Transverse colon (tissue), 4 donors: Measurements from ENCODE around the gene GALNT2. TPM values are rescaled to one million over a fixed set of nuclear protein-coding genes. Genes with fewer than 3 reads are reported as not detected.

ENCODE experiments used
- DNase-seq: peaks from one replicate; pipeline ENCODE4 v3.0.0-alpha.2; 2019
- H3K27ac ChIP-seq, 4 donors: fragments of 200-600 bp; sonication (generic); 2 replicates each; pipeline ENCODE4 v1.5.1; 2016 to 2018; ENCODE audit warnings: inconsistent platforms in 4 of 4
- H3K27me3 ChIP-seq: fragments of 200-600 bp; sonication (generic); 2 replicates; pipeline ENCODE4 v1.5.1; 2017; ENCODE audit warnings: inconsistent platforms
- H3K36me3 ChIP-seq, 4 donors: fragments of 200-600 bp; sonication (generic); 2 replicates each; pipeline ENCODE4 v1.5.1; 2017 to 2019; ENCODE audit warnings: inconsistent platforms in 4 of 4
- H3K4me1 ChIP-seq, 4 donors: fragments of 200-600 bp; sonication (generic); 2 replicates each; pipeline ENCODE4 v1.5.1; 2017 to 2020; ENCODE audit warnings: inconsistent platforms in 4 of 4
- H3K4me3 ChIP-seq, 4 donors: fragments of 200-600 bp; sonication (generic); 1 replicate in 1 of 4; 2 replicates in 3 of 4; pipeline versions ENCODE4 v1.5.1 to v1.6.1; 2017 to 2019; ENCODE audit warnings: inconsistent platforms in 4 of 4
- H3K9me3 ChIP-seq, 2 donors: fragments of 200-600 bp; sonication (generic); 2 replicates each; pipeline ENCODE4 v1.5.1; 2017 to 2019; ENCODE audit warnings: inconsistent platforms in 2 of 2
- CTCF ChIP-seq, 5 experiments: fragments of 200-600 bp in 3 of 5; fragments of 450-650 bp in 2 of 5; sonication (generic) in 3 of 5; IDR thresholded peaks; 1 replicate in 2 of 5; 2 replicates in 3 of 5; pipeline ENCODE4 v1.5.1; 2016 to 2017; ENCODE audit warnings: antibody characterized with exemption in 5 of 5, inconsistent platforms in 3 of 5, mild to moderate bottlenecking in 2 of 5, moderate library complexity in 1 of 5
- EP300 ChIP-seq: sonication (generic); formaldehyde crosslinking; IDR thresholded peaks from one replicate; pipeline ENCODE4 v1.6.1; 2017; ENCODE audit warnings: antibody characterized with exemption, low read depth
- POLR2A ChIP-seq: fragments of 450-650 bp; IDR thresholded peaks from one replicate; pipeline ENCODE4 v1.6.1; 2016; ENCODE audit warnings: antibody characterized with exemption, mild to moderate bottlenecking, moderate library complexity
- POLR2AphosphoS5 ChIP-seq, 3 donors: sonication (generic); formaldehyde crosslinking; IDR thresholded peaks; one replicate each; pipeline ENCODE4 v1.6.1; 2016; ENCODE audit warnings: antibody characterized with exemption in 3 of 3
- WGBS, 2 donors: methylation state at CpG; one replicate each; pipeline ENCODE4 v1.1.5; 2018; ENCODE audit warnings: low coverage in 1 of 2; 5-methylcytosine and 5-hydroxymethylcytosine counted together
- in situ Hi-C, 4 donors: fragments of 200-750 bp; cut with MboI; loops; one replicate each; pipeline versions ENCODE4 v1.15.0 to v1.15.1; 2017; ENCODE audit warnings: low sequenced_read_pairs in 3 of 4, low pct_ligation_motif_present in 1 of 4, low pct_unique_long_range_greater_than_20kb in 1 of 4
- intact Hi-C: fragments of 100-400 bp; cut with DNase I; formaldehyde crosslinking; loops from one replicate; pipeline ENCODE4 v1.15.1; 2023; ENCODE audit warnings: low total_unique reads
- total RNA-seq, 4 donors: library from RNA; depleted of rRNA; stranded (reverse); fragments of >200 nt; gene quantifications; one replicate each; pipeline ENCODE4 v1.1.0, GENCODE V29; 2016

The GALNT2 gene
- total RNA-seq, 4 donors from 2014 or later: 16.5 to 48.8 (median 36.8) TPM

- TF ChIP-seq EP300 (no peak), CTCF (IDR thresholded peaks at IDR 0.05) (no peak), POLR2A (no peak), POLR2AphosphoS5 (IDR thresholded peaks at IDR 0.05) (no peak)
- Histone ChIP-seq H3K4me3 (no peak overlapping the region), H3K27ac (peak overlapping the region in 3 of 4 donors; percentile 75 to 80 (median 78)), H3K27me3 (no peaks in the 10 kb centered on the region), H3K36me3 (no peaks in the 10 kb centered on the region), H3K9me3 (no peaks in the 10 kb centered on the region), H3K4me1 (peaks cover 16 to 44% (median 23%) of the 10 kb centered on the region in 4 donors)
- WGBS, 2 donors: 78 to 88% methylated on average over 2 to 4 of the region's 4 CpGs
- no peak for DNase-seq
- in situ Hi-C loops (no loop called here), intact Hi-C loops (no loop called here)
Observed at GRCh38 chr1:230186874-230187273, 119.8 kb downstream of the GALNT2 start.

- intact Hi-C loops: no loop called here
Observed at GRCh38 chr1:230187290-230187689, 120.3 kb downstream of the GALNT2 start.

GRCh38 chr1:230188826-230189225 lies 121.8 kb downstream of the GALNT2 start:
- WGBS, 2 donors: 92% methylated on average over 6 of the region's 6 CpGs
- H3K4me3 ChIP-seq: no peak overlapping the region
- intact Hi-C loops: no loop called here
- no peak for DNase-seq
- in situ Hi-C loops: no loop called here
- no peak for TF ChIP-seq CTCF (IDR thresholded peaks at IDR 0.05)
- no peaks in the 10 kb centered on the region for H3K27me3 ChIP-seq
- peaks cover 16 to 55% (median 25%) of the 10 kb centered on the region in 4 donors for H3K4me1 ChIP-seq
- H3K27ac ChIP-seq: no peak overlapping the region
- H3K36me3 ChIP-seq: no peaks in the 10 kb centered on the region
- H3K9me3 ChIP-seq: no peaks in the 10 kb centered on the region

More at GRCh38 chr1:230187290-230187689, 120.3 kb downstream of the GALNT2 start:
- in situ Hi-C loops: no loop called here
- TF ChIP-seq EP300 (no peak), POLR2AphosphoS5 (IDR thresholded peaks at IDR 0.05) (no peak), CTCF (IDR thresholded peaks at IDR 0.05) (no peak), POLR2A (no peak)
- H3K27me3 ChIP-seq: no peaks in the 10 kb centered on the region
- peaks cover 16 to 48% (median 25%) of the 10 kb centered on the region in 4 donors for H3K4me1 ChIP-seq
- DNase-seq: no peak
- H3K36me3 ChIP-seq: no peaks in the 10 kb centered on the region
- H3K9me3 ChIP-seq: no peaks in the 10 kb centered on the region
- no peak overlapping the region for H3K4me3 ChIP-seq
- 100% methylated on average over 1 to 5 of the region's 5 CpGs for WGBS, 2 donors
- peak overlapping the region in 2 of 4 donors; percentile 78 to 80 for H3K27ac ChIP-seq

GRCh38 chr1:230189341-230189740 lies 122.3 kb downstream of the GALNT2 start:
- Histone ChIP-seq H3K27me3 (no peaks in the 10 kb centered on the region), H3K9me3 (no peaks in the 10 kb centered on the region), H3K4me3 (no peak overlapping the region), H3K27ac (no peak overlapping the region), H3K4me1 (peaks cover 16 to 55% (median 25%) of the 10 kb centered on the region in 4 donors), H3K36me3 (no peaks in the 10 kb centered on the region)
- TF ChIP-seq POLR2AphosphoS5 (IDR thresholded peaks at IDR 0.05) (no peak), CTCF (IDR thresholded peaks at IDR 0.05) (no peak), EP300 (no peak), POLR2A (no peak)
- in situ Hi-C loops: no loop called here
- intact Hi-C loops: no loop called here
- DNase-seq: no peak
- WGBS, 2 donors: 82 to 89% methylated on average over 8 of the region's 8 CpGs
